BLaER1 treated with 17β-estradiol and CSF1 and Interleukin-3, amounts not matched to agents 10 nM and 100 nM (cell line): ENCODE measurements around the gene TH.

ENCODE experiments used
- H3K27ac ChIP-seq, 11 experiments: shearing (Covaris generic); formaldehyde crosslinking; 2 replicates each; pipeline ENCODE4 v1.8.1; 2022
- H3K27me3 ChIP-seq, 11 experiments: shearing (Covaris generic); formaldehyde crosslinking; 2 replicates each; pipeline ENCODE4 v1.8.1; 2022
- H3K36me3 ChIP-seq, 11 experiments: shearing (Covaris generic); formaldehyde crosslinking; 2 replicates each; pipeline ENCODE4 v1.8.1; 2022
- H3K4me1 ChIP-seq, 10 experiments: shearing (Covaris generic); formaldehyde crosslinking; 2 replicates each; pipeline ENCODE4 v1.8.1; 2022
- H3K4me2 ChIP-seq, 11 experiments: shearing (Covaris generic); formaldehyde crosslinking; 2 replicates each; pipeline ENCODE4 v1.8.1; 2022
- H3K4me3 ChIP-seq, 10 experiments: shearing (Covaris generic); formaldehyde crosslinking; 2 replicates each; pipeline ENCODE4 v1.8.1; 2022
- H3K9ac ChIP-seq, 11 experiments: shearing (Covaris generic); formaldehyde crosslinking; 2 replicates each; pipeline ENCODE4 v1.8.1; 2022
- H3K9me3 ChIP-seq, 11 experiments: shearing (Covaris generic); formaldehyde crosslinking; replicated peaks in 1 of 11; 2 replicates each; pipeline ENCODE4 v1.8.1; 2022
- H4K20me1 ChIP-seq, 11 experiments: shearing (Covaris generic); formaldehyde crosslinking; 2 replicates each; pipeline ENCODE4 v1.8.1; 2022
- Cebpa-rat ChIP-seq, 11 experiments: shearing (Covaris generic); IDR thresholded peaks; 2 replicates each; pipeline ENCODE4 v1.8.1; 2022

Gene TH

GRCh38 chr11:2136209-2136951 lies 35.2 kb downstream of the TH start:
- Histone ChIP-seq H3K9ac (no peak overlapping the region), H3K36me3 (no peaks in the 10 kb centered on the region), H3K4me3 (no peak overlapping the region), H3K4me1 (peaks cover 0 to 3% (median 0%) of the 10 kb centered on the region in 10 experiments; a peak in 1 of 20 replicates), H3K9me3 (peaks cover 0 to 6% (median 0%) of the 10 kb centered on the region in 11 experiments; a peak in 7 of 22 replicates), H3K27ac (no peak overlapping the region), H3K27me3 (peaks cover 97 to 100% (median 99%) of the 10 kb centered on the region in 11 experiments), H4K20me1 (peaks cover 0 to 53% (median 18%) of the 10 kb centered on the region in 11 experiments; a peak in 15 of 22 replicates), H3K4me2 (no peak overlapping the region)
- TF ChIP-seq Cebpa-rat (IDR thresholded peaks at IDR 0.05) = no peak

GRCh38 chr11:2135648-2136201 lies 35.9 kb downstream of the TH start:
- TF ChIP-seq Cebpa-rat (IDR thresholded peaks at IDR 0.05) = no peak
- no peak overlapping the region for H3K27ac ChIP-seq
- H3K36me3 ChIP-seq = no peaks in the 10 kb centered on the region
- H3K4me3 ChIP-seq = no peak overlapping the region
- H3K9ac ChIP-seq = no peak overlapping the region
- H3K4me1 ChIP-seq = peaks cover 0 to 3% (median 0%) of the 10 kb centered on the region in 10 experiments; a peak in 1 of 20 replicates
- H4K20me1 ChIP-seq = peaks cover 0 to 47% (median 14%) of the 10 kb centered on the region in 11 experiments; a peak in 15 of 22 replicates
- peaks cover 91 to 100% (median 96%) of the 10 kb centered on the region in 11 experiments for H3K27me3 ChIP-seq
- H3K9me3 ChIP-seq = peaks cover 0 to 6% (median 0%) of the 10 kb centered on the region in 11 experiments; a peak in 7 of 22 replicates
- no peak overlapping the region for H3K4me2 ChIP-seq

DNA sequence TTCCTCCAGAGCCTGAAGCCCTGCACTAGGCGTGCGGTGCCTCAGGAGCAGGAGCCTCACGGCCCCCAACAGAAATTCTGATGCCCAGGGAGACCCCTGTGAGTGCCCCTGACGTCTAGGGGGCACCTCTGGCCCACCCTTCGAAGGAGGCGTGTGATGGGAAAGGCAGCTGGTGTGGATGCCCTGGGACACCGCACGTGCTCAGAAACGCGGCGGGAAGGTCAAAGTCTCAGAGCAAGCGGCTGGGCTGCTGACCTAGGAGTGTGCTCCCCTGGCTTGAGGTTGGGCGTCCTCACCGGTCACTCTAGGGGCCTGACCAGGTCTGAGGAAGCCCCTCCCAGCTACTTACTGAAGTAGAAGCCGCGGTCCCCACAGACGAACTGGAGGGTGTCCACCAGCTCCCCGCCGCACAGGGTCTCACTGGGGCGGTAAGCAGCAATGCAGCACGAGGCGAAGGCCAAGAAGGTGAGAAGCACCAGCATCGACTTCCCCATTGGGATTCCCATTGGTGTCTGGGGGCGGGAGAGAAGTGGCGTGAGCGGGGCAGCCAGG lies 36.5 kb downstream of the TH start:
- Histone ChIP-seq H3K9ac (no peak overlapping the region), H3K4me1 (peaks cover 0 to 3% (median 0%) of the 10 kb centered on the region in 10 experiments; a peak in 1 of 20 replicates), H4K20me1 (peaks cover 0 to 43% (median 12%) of the 10 kb centered on the region in 11 experiments; a peak in 13 of 22 replicates), H3K4me2 (no peak overlapping the region), H3K27ac (no peak overlapping the region), H3K9me3 (peaks cover 0 to 5% (median 0%) of the 10 kb centered on the region in 11 experiments; a peak in 7 of 22 replicates), H3K27me3 (peaks cover 84 to 94% (median 90%) of the 10 kb centered on the region in 11 experiments), H3K4me3 (no peak overlapping the region), H3K36me3 (no peaks in the 10 kb centered on the region)
- no peak for TF ChIP-seq Cebpa-rat (IDR thresholded peaks at IDR 0.05)

- H3K4me3 ChIP-seq = no peak overlapping the region
- H3K4me1 ChIP-seq = peaks cover 0 to 3% (median 0%) of the 10 kb centered on the region in 10 experiments; a peak in 1 of 20 replicates
- no peak overlapping the region for H3K9ac ChIP-seq
- H3K27me3 ChIP-seq = peaks cover 77 to 88% (median 83%) of the 10 kb centered on the region in 11 experiments
- H3K27ac ChIP-seq = no peak overlapping the region
- H3K4me2 ChIP-seq = no peak overlapping the region
- H4K20me1 ChIP-seq = peaks cover 0 to 43% (median 11%) of the 10 kb centered on the region in 11 experiments; a peak in 12 of 22 replicates
- H3K9me3 ChIP-seq = no peaks in the 10 kb centered on the region
- no peaks in the 10 kb centered on the region for H3K36me3 ChIP-seq
- no peak for TF ChIP-seq Cebpa-rat (IDR thresholded peaks at IDR 0.05)
These were observed 37.3 kb downstream of the TH start for GRCh38 chr11:2134022-2135010.

- H3K27me3 ChIP-seq = peaks cover 68 to 85% (median 74%) of the 10 kb centered on the region in 11 experiments
- H3K4me2 ChIP-seq = no peak overlapping the region
- peaks cover 0 to 49% (median 11%) of the 10 kb centered on the region in 11 experiments; a peak in 12 of 22 replicates for H4K20me1 ChIP-seq
- no peak overlapping the region for H3K27ac ChIP-seq
- no peaks in the 10 kb centered on the region for H3K9me3 ChIP-seq
- H3K9ac ChIP-seq = no peak overlapping the region
- peaks cover 0 to 4% (median 2%) of the 10 kb centered on the region in 10 experiments; a peak in 12 of 20 replicates for H3K4me1 ChIP-seq
- no peak for TF ChIP-seq Cebpa-rat (IDR thresholded peaks at IDR 0.05)
- no peaks in the 10 kb centered on the region for H3K36me3 ChIP-seq
- H3K4me3 ChIP-seq = no peak overlapping the region
These were observed 38.2 kb downstream of the TH start for GRCh38 chr11:2133241-2134021.

- peaks cover 62 to 79% (median 69%) of the 10 kb centered on the region in 11 experiments for H3K27me3 ChIP-seq
These were observed 38.8 kb downstream of the TH start for GRCh38 chr11:2132874-2133240.

DNA sequence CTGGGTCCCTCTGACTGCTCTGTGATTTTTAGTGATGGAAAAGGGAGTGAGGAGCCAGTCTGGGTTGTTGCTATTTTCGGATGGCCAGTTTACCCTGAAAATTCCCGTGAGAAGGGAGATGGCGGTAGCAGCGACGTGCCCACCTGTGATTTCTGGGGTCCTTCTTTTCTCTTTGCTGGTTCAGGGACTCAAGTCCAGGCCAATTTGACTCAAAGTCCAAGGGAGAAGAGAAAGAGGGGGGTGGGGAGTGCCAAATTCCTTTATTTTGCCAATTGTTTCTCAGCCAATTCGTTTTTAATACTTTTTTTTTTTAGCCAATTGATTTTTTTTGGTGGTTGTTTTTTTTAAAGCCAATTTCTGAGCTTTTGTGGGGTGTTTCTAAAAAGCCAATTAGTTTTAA lies 39.4 kb downstream of the TH start:
- no peak overlapping the region for H3K9ac ChIP-seq
- no peak for TF ChIP-seq Cebpa-rat (IDR thresholded peaks at IDR 0.05)
- H3K36me3 ChIP-seq = no peaks in the 10 kb centered on the region

More at GRCh38 chr11:2132874-2133240, 38.8 kb downstream of the TH start:
- Histone ChIP-seq H3K4me1 (peaks cover 0 to 10% (median 8%) of the 10 kb centered on the region in 10 experiments; a peak in 12 of 20 replicates), H3K27ac (no peak overlapping the region), H3K36me3 (no peaks in the 10 kb centered on the region), H3K9me3 (no peaks in the 10 kb centered on the region), H3K9ac (no peak overlapping the region), H3K4me3 (no peak overlapping the region), H4K20me1 (peaks cover 0 to 49% (median 11%) of the 10 kb centered on the region in 11 experiments; a peak in 12 of 22 replicates), H3K4me2 (no peak overlapping the region)
- TF ChIP-seq Cebpa-rat (IDR thresholded peaks at IDR 0.05) = no peak

More for the DNA sequence above, 39.4 kb downstream of the TH start:
- Histone ChIP-seq H3K4me2 (no peak overlapping the region), H3K27ac (no peak overlapping the region), H3K9me3 (no peaks in the 10 kb centered on the region), H3K4me1 (peaks cover 0 to 15% (median 7%) of the 10 kb centered on the region in 10 experiments; a peak in 12 of 20 replicates), H4K20me1 (peaks cover 0 to 49% (median 11%) of the 10 kb centered on the region in 11 experiments; a peak in 12 of 22 replicates), H3K27me3 (peaks cover 56 to 73% (median 63%) of the 10 kb centered on the region in 11 experiments), H3K4me3 (no peak overlapping the region)
